ENCODE results near the gene ZBTB17.

DNA sequence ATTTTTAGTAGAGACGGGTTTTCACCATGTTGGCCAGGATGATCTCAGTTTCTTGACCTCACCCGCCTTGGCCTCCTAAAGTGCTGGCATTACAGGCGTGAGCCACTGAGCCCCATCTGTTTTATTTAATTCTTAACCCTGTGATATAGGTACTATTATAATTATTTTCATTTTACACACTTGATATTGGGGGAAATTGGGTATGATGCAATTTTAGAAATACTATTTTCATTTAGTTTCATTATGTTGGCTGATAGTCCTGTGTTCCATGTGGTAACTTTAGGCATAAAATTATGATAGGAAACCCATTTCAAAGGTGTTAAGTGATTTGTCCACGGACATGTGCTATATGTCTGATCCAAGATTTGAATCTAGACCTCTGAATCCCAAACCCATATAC, 67.3 kb downstream of the ZBTB17 start:
- TF ChIP-seq, protein P1, sequence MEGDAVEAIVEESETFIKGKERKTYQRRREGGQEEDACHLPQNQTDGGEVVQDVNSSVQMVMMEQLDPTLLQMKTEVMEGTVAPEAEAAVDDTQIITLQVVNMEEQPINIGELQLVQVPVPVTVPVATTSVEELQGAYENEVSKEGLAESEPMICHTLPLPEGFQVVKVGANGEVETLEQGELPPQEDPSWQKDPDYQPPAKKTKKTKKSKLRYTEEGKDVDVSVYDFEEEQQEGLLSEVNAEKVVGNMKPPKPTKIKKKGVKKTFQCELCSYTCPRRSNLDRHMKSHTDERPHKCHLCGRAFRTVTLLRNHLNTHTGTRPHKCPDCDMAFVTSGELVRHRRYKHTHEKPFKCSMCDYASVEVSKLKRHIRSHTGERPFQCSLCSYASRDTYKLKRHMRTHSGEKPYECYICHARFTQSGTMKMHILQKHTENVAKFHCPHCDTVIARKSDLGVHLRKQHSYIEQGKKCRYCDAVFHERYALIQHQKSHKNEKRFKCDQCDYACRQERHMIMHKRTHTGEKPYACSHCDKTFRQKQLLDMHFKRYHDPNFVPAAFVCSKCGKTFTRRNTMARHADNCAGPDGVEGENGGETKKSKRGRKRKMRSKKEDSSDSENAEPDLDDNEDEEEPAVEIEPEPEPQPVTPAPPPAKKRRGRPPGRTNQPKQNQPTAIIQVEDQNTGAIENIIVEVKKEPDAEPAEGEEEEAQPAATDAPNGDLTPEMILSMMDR (conservative IDR thresholded peaks at IDR 0.05): no peak
- no peak for TF ChIP-seq EZH2 (IDR thresholded peaks at IDR 0.05; ENCODE audit: low read depth)
